NCI-H460 (cell line): ENCODE measurements around the gene C1orf174. TPM values are rescaled to one million over a fixed set of nuclear protein-coding genes. Genes with fewer than 3 reads are reported as not detected.

ENCODE experiments used
- DNase-seq: peaks from one replicate; pipeline ENCODE4 v3.0.0-alpha.2; 2016; ENCODE audit warnings: low read depth; ENCODE audit errors: extremely low read depth
- total RNA-seq: library from RNA; depleted of rRNA; stranded (reverse); fragments of >200 nt; shearing (Covaris generic); gene quantifications from 2 replicates; pipeline ENCODE4 v1.2.3, GENCODE V29; 2014

C1orf174 gene
- total RNA-seq, 1 experiment from 2014 or later: 25.1 TPM

- peak; percentile 60 for DNase-seq
These were observed 11.1 kb upstream of the C1orf174 start for GRCh38 chr1:3910857-3911845.

GRCh38 chr1:3910049-3910731 lies 10.1 kb upstream of the C1orf174 start:
- DNase-seq: no peak

- DNase-seq: no peak
These were observed 9.5 kb upstream of the C1orf174 start for GRCh38 chr1:3909615-3910014.

GRCh38 chr1:3908886-3909517 lies 8.9 kb upstream of the C1orf174 start:
- DNase-seq: no peak

GRCh38 chr1:3907621-3908165 lies 7.6 kb upstream of the C1orf174 start:
- no peak for DNase-seq

GRCh38 chr1:3907031-3907534 lies 7.0 kb upstream of the C1orf174 start:
- no peak for DNase-seq

- DNase-seq: no peak
These were observed 6.6 kb upstream of the C1orf174 start for GRCh38 chr1:3906672-3907020.

GRCh38 chr1:3905953-3906671 lies 6.0 kb upstream of the C1orf174 start:
- no peak for DNase-seq

GRCh38 chr1:3905266-3905952 lies 5.3 kb upstream of the C1orf174 start:
- no peak for DNase-seq

GRCh38 chr1:3904843-3905185 lies 4.7 kb upstream of the C1orf174 start:
- DNase-seq: no peak

- no peak for DNase-seq
These were observed 4.2 kb upstream of the C1orf174 start for GRCh38 chr1:3904006-3904842.

- DNase-seq: no peak
These were observed 3.3 kb upstream of the C1orf174 start for GRCh38 chr1:3903141-3904005.

- DNase-seq: no peak
These were observed 2.6 kb upstream of the C1orf174 start for GRCh38 chr1:3902571-3903091.

- DNase-seq: no peak
These were observed 2.0 kb upstream of the C1orf174 start for GRCh38 chr1:3902111-3902511.

GRCh38 chr1:3900969-3901529 lies 977 bp upstream of the C1orf174 start:
- DNase-seq: peak; percentile 94

GRCh38 chr1:3899754-3900149 lies 320 bp downstream of the C1orf174 start:
- no peak for DNase-seq

GRCh38 chr1:3898994-3899753 lies 898 bp downstream of the C1orf174 start:
- DNase-seq: no peak
